ENCODE data around the gene SEMA4C. TPM values are rescaled to one million over a fixed set of nuclear protein-coding genes. Genes with fewer than 3 reads are reported as not detected.

Gene SEMA4C
- total RNA-seq, 4 donors from 2014 or later = 58.7 to 66.6 (median 62.8) TPM

GRCh38 chr2:96856776-96857666 lies 12.9 kb downstream of the SEMA4C start:
- ATAC-seq = no peak
- H3K4me1 ChIP-seq = peaks cover 0 to 73% (median 22%) of the 10 kb centered on the region in 3 donors

GRCh38 chr2:96853321-96853720 lies 16.6 kb downstream of the SEMA4C start:
- H3K27ac ChIP-seq = no peak overlapping the region
- no peak for ATAC-seq
- H3K36me3 ChIP-seq = peaks cover 0 to 60% of the 10 kb centered on the region in 2 donors
- 90 to 99% methylated on average over 3 to 11 of the region's 15 CpGs for WGBS, 2 donors (ENCODE audit: low coverage in 1 of 2)
- H3K27me3 ChIP-seq = no peaks in the 10 kb centered on the region
- no peak overlapping the region for H3K4me3 ChIP-seq
- TF ChIP-seq EP300 (IDR thresholded peaks at IDR 0.05) (no peak), POLR2A (IDR thresholded peaks at IDR 0.05) (no peak), CTCF (IDR thresholded peaks at IDR 0.05) (no peak), POLR2AphosphoS5 (IDR thresholded peaks at IDR 0.05) (no peak)
- H3K9me3 ChIP-seq = no peaks in the 10 kb centered on the region
- peaks cover 0 to 36% (median 6%) of the 10 kb centered on the region in 3 donors for H3K4me1 ChIP-seq

More at GRCh38 chr2:96856776-96857666, 12.9 kb downstream of the SEMA4C start:
- TF ChIP-seq POLR2AphosphoS5 (IDR thresholded peaks at IDR 0.05) (no peak), EP300 (IDR thresholded peaks at IDR 0.05) (no peak), POLR2A (IDR thresholded peaks at IDR 0.05) (no peak), CTCF (IDR thresholded peaks at IDR 0.05) (no peak)
- H3K36me3 ChIP-seq = peaks cover 0 to 46% of the 10 kb centered on the region in 2 donors
- 14 to 31% methylated on average over 7 to 16 of the region's 27 CpGs for WGBS, 2 donors (ENCODE audit: low coverage in 1 of 2)
- H3K27me3 ChIP-seq = no peaks in the 10 kb centered on the region
- H3K27ac ChIP-seq = peak overlapping the region; percentile 41 to 100 (median 92)
- H3K4me3 ChIP-seq = peak overlapping the region; percentile 33 to 82
- H3K9me3 ChIP-seq = no peaks in the 10 kb centered on the region

DNA sequence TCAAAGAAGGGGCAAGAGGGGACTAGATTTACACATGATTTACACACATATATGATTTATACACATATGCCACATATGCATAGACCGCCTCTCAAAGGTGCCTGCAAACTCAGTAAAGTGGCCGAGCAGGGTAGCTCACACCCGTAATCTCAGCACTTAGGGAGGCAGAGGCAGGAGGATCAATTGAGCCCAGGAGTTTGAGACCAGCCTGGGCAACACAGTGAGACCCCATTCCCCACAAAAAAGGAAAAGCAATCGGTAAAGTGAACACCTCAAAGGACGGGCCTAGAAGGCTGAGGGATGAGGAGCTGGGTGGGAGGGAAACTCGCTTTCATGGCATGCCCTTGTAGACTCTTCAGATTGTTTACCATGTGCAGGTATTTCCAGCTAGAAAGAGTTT lies 17.2 kb downstream of the SEMA4C start:
- Histone ChIP-seq H3K9me3 (no peaks in the 10 kb centered on the region), H3K4me3 (no peak overlapping the region), H3K4me1 (peaks cover 0 to 34% (median 6%) of the 10 kb centered on the region in 3 donors), H3K36me3 (peaks cover 0 to 67% of the 10 kb centered on the region in 2 donors), H3K27me3 (no peaks in the 10 kb centered on the region), H3K27ac (no peak overlapping the region)
- whole genome bisulfite sequencing, 2 donors (ENCODE audit: low coverage in 1 of 2) = 86 to 91% methylated on average over 3 to 6 of the region's 6 CpGs
- no peak for TF ChIP-seq CTCF (IDR thresholded peaks at IDR 0.05)
- no peak for TF ChIP-seq POLR2A (IDR thresholded peaks at IDR 0.05)
- TF ChIP-seq POLR2AphosphoS5 (IDR thresholded peaks at IDR 0.05) = no peak
- TF ChIP-seq EP300 (IDR thresholded peaks at IDR 0.05) = no peak
- no peak for ATAC-seq

GRCh38 chr2:96848264-96848663 lies 21.6 kb downstream of the SEMA4C start:
- Histone ChIP-seq H3K4me1 (peaks cover 0 to 16% (median 0%) of the 10 kb centered on the region in 3 donors), H3K27me3 (no peaks in the 10 kb centered on the region), H3K36me3 (peaks cover 0 to 76% of the 10 kb centered on the region in 2 donors), H3K9me3 (no peaks in the 10 kb centered on the region), H3K4me3 (no peak overlapping the region), H3K27ac (no peak overlapping the region)
- TF ChIP-seq CTCF (IDR thresholded peaks at IDR 0.05) (no peak), POLR2AphosphoS5 (IDR thresholded peaks at IDR 0.05) (no peak), POLR2A (IDR thresholded peaks at IDR 0.05) (no peak), EP300 (IDR thresholded peaks at IDR 0.05) (no peak)
- no peak for ATAC-seq
- WGBS, 2 donors (ENCODE audit: low coverage in 1 of 2) = 72 to 80% methylated on average over 1 to 3 of the region's 9 CpGs

Data from gastroesophageal sphincter (tissue), 4 donors.